Testis (tissue), 3 donors: ENCODE measurements around the gene PRPF40A. TPM values are rescaled to one million over a fixed set of nuclear protein-coding genes. Genes with fewer than 3 reads are reported as not detected.

Experiments
- DNase-seq: peaks from one replicate; pipeline ENCODE4 v3.0.0-alpha.2; 2019
- H3K27ac ChIP-seq, 2 donors: fragments of 200-600 bp; sonication (generic); one replicate each; pipeline ENCODE4 v1.5.1; 2019
- H3K27me3 ChIP-seq: fragments of 200-600 bp; sonication (generic); one replicate; pipeline ENCODE4 v1.5.1; 2019
- H3K36me3 ChIP-seq: fragments of 200-600 bp; sonication (generic); one replicate; pipeline ENCODE4 v1.5.1; 2017; ENCODE audit warnings: low read depth; ENCODE audit errors: missing control alignments
- H3K4me1 ChIP-seq: fragments of 200-600 bp; sonication (generic); one replicate; pipeline ENCODE4 v1.5.1; 2019
- H3K4me3 ChIP-seq, 2 donors: fragments of 200-600 bp; sonication (generic); one replicate each; pipeline ENCODE4 v1.5.1; 2017 to 2019
- H3K9me3 ChIP-seq: fragments of 200-600 bp; sonication (generic); one replicate; pipeline ENCODE4 v1.5.1; 2017
- POLR2A ChIP-seq: fragments of 450-650 bp; IDR thresholded peaks from one replicate; pipeline ENCODE4 v1.6.1; 2017; ENCODE audit warnings: antibody characterized with exemption, mild to moderate bottlenecking, moderate library complexity
- WGBS, 2 donors: methylation state at CpG; one replicate each; pipeline ENCODE4 v1.1.5; 2018; 5-methylcytosine and 5-hydroxymethylcytosine counted together
- intact Hi-C: fragments of 100-400 bp; cut with DNase I; formaldehyde crosslinking; loops from one replicate; pipeline ENCODE4 v1.15.1; 2023; ENCODE audit warnings: low total_unique reads
- polyA plus RNA-seq: library from polyadenylated mRNA; stranded (reverse); fragments of 350-450 nt; fragmentation: Illumina TruSeq; extraction: RNeasy Lipid Tissue Mini Kit (QIAGEN cat#74804); gene quantifications from one replicate; pipeline ENCODE4 v1.2.3, GENCODE V29; 2014; ENCODE audit warnings: low read depth, low replicate concordance; ENCODE audit not compliant: insufficient read depth
- total RNA-seq, 2 donors: library from RNA; depleted of rRNA; stranded (reverse); fragments of >200 nt; gene quantifications; one replicate each; pipeline ENCODE4 v1.2.3, GENCODE V29; 2016
- TF ChIP-seq, protein P1 (sequence below), 3 experiments: fragments of 450-650 bp in 2 of 3; fragments of 200-600 bp in 1 of 3; sonication (generic) in 1 of 3; IDR thresholded peaks; one replicate each; pipeline ENCODE4 v1.5.1; 2016 to 2019; ENCODE audit warnings: antibody characterized with exemption in 3 of 3, mild to moderate bottlenecking in 2 of 3, moderate library complexity in 1 of 3

Gene PRPF40A
- total and polyA plus RNA-seq, 3 donors from 2014 or later = 33.1 to 116 (median 107) TPM

- 76 to 81% methylated on average over 4 of the region's 4 CpGs for WGBS, 2 donors
- H3K4me1 ChIP-seq = no peaks in the 10 kb centered on the region
- no peaks in the 10 kb centered on the region for H3K36me3 ChIP-seq
- TF ChIP-seq, protein P1, sequence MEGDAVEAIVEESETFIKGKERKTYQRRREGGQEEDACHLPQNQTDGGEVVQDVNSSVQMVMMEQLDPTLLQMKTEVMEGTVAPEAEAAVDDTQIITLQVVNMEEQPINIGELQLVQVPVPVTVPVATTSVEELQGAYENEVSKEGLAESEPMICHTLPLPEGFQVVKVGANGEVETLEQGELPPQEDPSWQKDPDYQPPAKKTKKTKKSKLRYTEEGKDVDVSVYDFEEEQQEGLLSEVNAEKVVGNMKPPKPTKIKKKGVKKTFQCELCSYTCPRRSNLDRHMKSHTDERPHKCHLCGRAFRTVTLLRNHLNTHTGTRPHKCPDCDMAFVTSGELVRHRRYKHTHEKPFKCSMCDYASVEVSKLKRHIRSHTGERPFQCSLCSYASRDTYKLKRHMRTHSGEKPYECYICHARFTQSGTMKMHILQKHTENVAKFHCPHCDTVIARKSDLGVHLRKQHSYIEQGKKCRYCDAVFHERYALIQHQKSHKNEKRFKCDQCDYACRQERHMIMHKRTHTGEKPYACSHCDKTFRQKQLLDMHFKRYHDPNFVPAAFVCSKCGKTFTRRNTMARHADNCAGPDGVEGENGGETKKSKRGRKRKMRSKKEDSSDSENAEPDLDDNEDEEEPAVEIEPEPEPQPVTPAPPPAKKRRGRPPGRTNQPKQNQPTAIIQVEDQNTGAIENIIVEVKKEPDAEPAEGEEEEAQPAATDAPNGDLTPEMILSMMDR (IDR thresholded peaks at IDR 0.05) = no peak
- no peak for TF ChIP-seq POLR2A
- H3K9me3 ChIP-seq = no peaks in the 10 kb centered on the region
- H3K27ac ChIP-seq = no peak overlapping the region
- H3K4me3 ChIP-seq = no peak overlapping the region
- no peaks in the 10 kb centered on the region for H3K27me3 ChIP-seq
- intact Hi-C loops = no loop called here
- no peak for DNase-seq
Measured at GRCh38 chr2:152661076-152661475, 56.2 kb downstream of the PRPF40A start.

- TF ChIP-seq, protein P1 (IDR thresholded peaks at IDR 0.05) = no peak
- TF ChIP-seq POLR2A = no peak
- Histone ChIP-seq H3K9me3 (no peaks in the 10 kb centered on the region), H3K4me1 (no peaks in the 10 kb centered on the region), H3K27me3 (no peaks in the 10 kb centered on the region), H3K36me3 (no peaks in the 10 kb centered on the region), H3K27ac (no peak overlapping the region), H3K4me3 (no peak overlapping the region)
- DNase-seq = no peak
- intact Hi-C loops = no loop called here
- 87 to 88% methylated on average over 1 of the region's 1 CpG for WGBS, 2 donors
Measured at GRCh38 chr2:152658221-152658620, 59.0 kb downstream of the PRPF40A start.

- intact Hi-C loops = no loop called here
- Histone ChIP-seq H3K27me3 (no peaks in the 10 kb centered on the region), H3K4me3 (no peak overlapping the region), H3K9me3 (no peaks in the 10 kb centered on the region), H3K27ac (no peak overlapping the region), H3K36me3 (no peaks in the 10 kb centered on the region), H3K4me1 (no peaks in the 10 kb centered on the region)
- 81 to 84% methylated on average over 4 of the region's 4 CpGs for WGBS, 2 donors
- TF ChIP-seq, protein P1 (IDR thresholded peaks at IDR 0.05) = no peak
- TF ChIP-seq POLR2A = no peak
- no peak for DNase-seq
Measured at GRCh38 chr2:152657043-152657442, 60.2 kb downstream of the PRPF40A start.

DNA sequence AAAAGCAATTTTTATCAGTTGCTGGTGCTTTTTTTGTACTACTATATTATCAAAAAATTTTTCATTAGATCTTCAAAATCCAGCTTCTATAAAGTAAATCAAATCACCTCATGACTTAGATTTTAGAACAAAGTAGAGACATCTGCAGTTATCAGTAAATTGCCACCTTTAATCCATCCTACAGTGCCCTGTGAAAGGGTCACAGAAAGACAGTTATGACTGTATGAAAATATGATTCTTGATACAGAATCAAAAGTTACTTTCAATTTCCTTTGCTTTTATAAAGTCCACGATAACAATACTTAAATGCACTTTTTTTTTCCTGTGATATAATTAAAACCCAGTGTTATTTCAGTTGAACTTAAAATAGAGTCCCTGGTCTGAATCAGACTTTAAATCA is 61.4 kb downstream of the PRPF40A start:
- intact Hi-C loops = no loop called here
- TF ChIP-seq, protein P1 (IDR thresholded peaks at IDR 0.05) = no peak
- no peak for TF ChIP-seq POLR2A
- DNase-seq = no peak
- H3K27me3 ChIP-seq = no peaks in the 10 kb centered on the region
- H3K9me3 ChIP-seq = no peaks in the 10 kb centered on the region
- no peak overlapping the region for H3K27ac ChIP-seq
- H3K36me3 ChIP-seq = no peaks in the 10 kb centered on the region
- WGBS, 2 donors = 87 to 94% methylated on average over 1 of the region's 1 CpG
- no peaks in the 10 kb centered on the region for H3K4me1 ChIP-seq
- no peak overlapping the region for H3K4me3 ChIP-seq

DNA sequence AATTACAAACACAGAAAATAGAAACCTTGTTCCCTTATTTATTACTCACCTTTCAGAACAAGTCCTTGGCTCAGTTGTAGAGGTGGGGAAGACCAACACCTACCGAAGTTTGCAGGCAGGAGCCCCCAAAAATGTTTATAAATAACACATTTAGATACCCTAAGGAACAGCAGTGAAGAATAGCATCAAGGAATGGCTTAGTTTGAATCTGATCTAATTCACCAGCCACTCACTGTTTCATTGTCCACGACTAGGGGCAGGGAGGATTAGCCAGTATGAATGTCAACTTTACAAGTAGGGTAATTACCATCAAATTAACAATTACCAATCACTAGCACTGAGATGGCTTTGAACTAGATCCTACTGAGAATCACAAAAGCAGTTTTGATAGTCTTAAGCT is 65.4 kb downstream of the PRPF40A start:
- no peaks in the 10 kb centered on the region for H3K27me3 ChIP-seq
- DNase-seq = no peak
- no peaks in the 10 kb centered on the region for H3K36me3 ChIP-seq
- TF ChIP-seq, protein P1 (IDR thresholded peaks at IDR 0.05) = no peak
- TF ChIP-seq POLR2A = no peak
- no peak overlapping the region for H3K4me3 ChIP-seq
- 62 to 64% methylated on average over 2 of the region's 2 CpGs for WGBS, 2 donors
- intact Hi-C loops = no loop called here
- no peaks in the 10 kb centered on the region for H3K9me3 ChIP-seq
- H3K27ac ChIP-seq = no peak overlapping the region
- H3K4me1 ChIP-seq = peaks cover 4% of the 10 kb centered on the region
